Peyer's patch (tissue), 4 donors: Measurements from ENCODE around the gene SGCA.

Source experiments
- CTCF ChIP-seq, 6 experiments: fragments of 450-650 bp in 4 of 6; fragments of 200-600 bp in 2 of 6; sonication (generic) in 1 of 6; IDR thresholded peaks; one replicate each; pipeline ENCODE4 v1.5.1; 2017 to 2019; ENCODE audit warnings: antibody characterized with exemption in 6 of 6, mild to moderate bottlenecking in 3 of 6, moderate library complexity in 1 of 6
- POLR2A ChIP-seq, 2 donors: fragments of 450-650 bp; IDR thresholded peaks; one replicate each; pipeline ENCODE4 v1.5.1; 2017; ENCODE audit warnings: antibody characterized with exemption in 2 of 2, mild to moderate bottlenecking in 2 of 2, moderate library complexity in 2 of 2

- TF ChIP-seq CTCF (IDR thresholded peaks at IDR 0.05) (no peak), POLR2A (IDR thresholded peaks at IDR 0.05) (no peak)
Observed at GRCh38 chr17:50185631-50186471, 20.0 kb downstream of the SGCA start.
